Stimulated activated CD4-positive, alpha-beta T cell treated with anti-CD3 and anti-CD28 coated beads, Interleukin-4, amount 100 ng/mL, for 1 hour (primary cell): ENCODE results near the gene GBX2.

ENCODE experiments used
- DNase-seq: peaks from one replicate; pipeline ENCODE4 v3.0.0-alpha.2; 2020

The GBX2 gene

GRCh38 chr2:236168110-236169080 lies at the start of gene GBX2:
Gene GBX2, minus strand, starts transcription at chr2:236168386. Its CDS starts 415 bp downstream, at chr2:236167971.
- DNase-seq: no peak

- no peak for DNase-seq
These were observed 49.7 kb upstream of the GBX2 start for GRCh38 chr2:236217926-236218325.

GRCh38 chr2:236216711-236217110 lies 48.5 kb upstream of the GBX2 start:
- DNase-seq: no peak

- DNase-seq: no peak
These were observed 47.7 kb upstream of the GBX2 start for GRCh38 chr2:236215761-236216333.

- DNase-seq: no peak
These were observed 47.0 kb upstream of the GBX2 start for GRCh38 chr2:236215196-236215595.

- DNase-seq: no peak
These were observed 46.3 kb upstream of the GBX2 start for GRCh38 chr2:236214376-236214995.

- no peak for DNase-seq
These were observed 43.1 kb upstream of the GBX2 start for GRCh38 chr2:236211296-236211695.

- DNase-seq: no peak
These were observed 42.4 kb upstream of the GBX2 start for GRCh38 chr2:236210536-236210935.

- no peak for DNase-seq
These were observed 41.8 kb upstream of the GBX2 start for GRCh38 chr2:236209996-236210395.

- DNase-seq: no peak
These were observed 41.3 kb upstream of the GBX2 start for GRCh38 chr2:236209535-236209934.

GRCh38 chr2:236208019-236208926 lies 40.1 kb upstream of the GBX2 start:
- no peak for DNase-seq

- DNase-seq: no peak
These were observed 39.3 kb upstream of the GBX2 start for GRCh38 chr2:236207472-236207871.

- DNase-seq: no peak
These were observed 37.9 kb upstream of the GBX2 start for GRCh38 chr2:236205867-236206645.

GRCh38 chr2:236204953-236205352 lies 36.8 kb upstream of the GBX2 start:
- no peak for DNase-seq

GRCh38 chr2:236200378-236200777 lies 32.2 kb upstream of the GBX2 start:
- DNase-seq: no peak

GRCh38 chr2:236196366-236196765 lies 28.2 kb upstream of the GBX2 start:
- no peak for DNase-seq

GRCh38 chr2:236195726-236196125 lies 27.5 kb upstream of the GBX2 start:
- DNase-seq: no peak

- DNase-seq: no peak
These were observed 26.6 kb upstream of the GBX2 start for GRCh38 chr2:236194786-236195185.

- DNase-seq: no peak
These were observed 24.8 kb upstream of the GBX2 start for GRCh38 chr2:236193026-236193425.

GRCh38 chr2:236190674-236191073 lies 22.5 kb upstream of the GBX2 start:
- no peak for DNase-seq

GRCh38 chr2:236184701-236185100 lies 16.5 kb upstream of the GBX2 start:
- DNase-seq: no peak
